Activated CD8-positive, alpha-beta memory T cell treated with anti-CD3 and anti-CD28 coated beads for 1 hour (primary cell): ENCODE data around the gene GALNT9.
"Not testable (repeated sequence)": the region's sequence is repeated elsewhere in the genome, so short reads cannot be mapped to it uniquely, and the experiment has no call there.

Experiments
- DNase-seq, 2 donors: peaks; one replicate each; pipeline ENCODE4 v3.0.0-alpha.2; 2020; ENCODE audit warnings: low read depth in 1 of 2; ENCODE audit errors: extremely low read depth in 1 of 2

GALNT9 gene

GRCh38 chr12:132238488-132238854 is 90.9 kb downstream of the GALNT9 start:
- no peak for DNase-seq

- no peak for DNase-seq
Measured at GRCh38 chr12:132237772-132238487, 91.5 kb downstream of the GALNT9 start.

GRCh38 chr12:132236930-132237771 is 92.2 kb downstream of the GALNT9 start:
- DNase-seq = no peak

- DNase-seq = no peak
Measured at GRCh38 chr12:132236129-132236929, 93.1 kb downstream of the GALNT9 start.

GRCh38 chr12:132235116-132235820 is 94.1 kb downstream of the GALNT9 start:
- no peak for DNase-seq

- DNase-seq = no peak
Measured at GRCh38 chr12:132230381-132230780, 99.0 kb downstream of the GALNT9 start.

- no peak for DNase-seq
Measured at GRCh38 chr12:132229926-132230325, 99.5 kb downstream of the GALNT9 start.

- no peak for DNase-seq
Measured at GRCh38 chr12:132229193-132229760, 100.1 kb downstream of the GALNT9 start.

- no peak for DNase-seq
Measured at GRCh38 chr12:132228476-132229192, 100.8 kb downstream of the GALNT9 start.

GRCh38 chr12:132227782-132228475 is 101.5 kb downstream of the GALNT9 start:
- no peak for DNase-seq

GRCh38 chr12:132227118-132227517 is 102.3 kb downstream of the GALNT9 start:
- no peak for DNase-seq

GRCh38 chr12:132226604-132227003 is 102.8 kb downstream of the GALNT9 start:
- DNase-seq = no peak

GRCh38 chr12:132225214-132225613 is 104.2 kb downstream of the GALNT9 start:
- DNase-seq = no peak

- no peak for DNase-seq
Measured at GRCh38 chr12:132224484-132224883, 104.9 kb downstream of the GALNT9 start.

GRCh38 chr12:132222808-132223173 is 106.6 kb downstream of the GALNT9 start:
- no peak for DNase-seq

GRCh38 chr12:132222096-132222807 is 107.1 kb downstream of the GALNT9 start:
- DNase-seq = peak in 1 of 2 donors; percentile 5

GRCh38 chr12:132219761-132220160 is 109.6 kb downstream of the GALNT9 start:
- DNase-seq = not testable (repeated sequence)

GRCh38 chr12:132219323-132219722 is 110.1 kb downstream of the GALNT9 start:
- DNase-seq = no peak

- peak; percentile 13 to 16 for DNase-seq
Measured at GRCh38 chr12:132218915-132219314, 110.5 kb downstream of the GALNT9 start.
